Fibroblast of skin of right biceps (primary cell): ENCODE data around the gene MYCBP2.
"Not testable (repeated sequence)": the region's sequence is repeated elsewhere in the genome, so short reads cannot be mapped to it uniquely, and the experiment has no call there.

Experiments used
- DNase-seq: peaks from one replicate; pipeline ENCODE4 v3.0.0-alpha.2; 2013

Gene MYCBP2

DNA sequence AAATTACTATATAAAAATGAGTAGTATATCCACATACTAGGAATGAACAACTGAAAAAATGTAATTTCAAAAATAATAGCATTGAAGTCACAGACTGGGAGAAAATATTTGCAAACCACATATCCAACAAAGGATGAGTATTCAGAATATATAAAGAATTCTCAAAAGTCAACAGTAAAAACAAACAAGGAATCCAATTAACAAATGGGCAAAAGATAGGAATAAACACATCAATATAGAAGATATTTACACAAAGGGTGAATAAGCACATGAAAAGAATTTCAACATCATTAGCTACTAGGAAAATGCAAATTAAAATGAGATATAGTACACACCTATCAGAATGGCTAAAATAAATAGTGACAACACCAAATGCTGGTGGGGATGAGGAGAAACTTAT, 37.0 kb downstream of the MYCBP2 start:
- no peak for DNase-seq

GRCh38 chr13:77285632-77286031, 41.3 kb downstream of the MYCBP2 start:
- DNase-seq: not testable (repeated sequence)

- no peak for DNase-seq
Observed at GRCh38 chr13:77285098-77285497, 41.8 kb downstream of the MYCBP2 start.

DNA sequence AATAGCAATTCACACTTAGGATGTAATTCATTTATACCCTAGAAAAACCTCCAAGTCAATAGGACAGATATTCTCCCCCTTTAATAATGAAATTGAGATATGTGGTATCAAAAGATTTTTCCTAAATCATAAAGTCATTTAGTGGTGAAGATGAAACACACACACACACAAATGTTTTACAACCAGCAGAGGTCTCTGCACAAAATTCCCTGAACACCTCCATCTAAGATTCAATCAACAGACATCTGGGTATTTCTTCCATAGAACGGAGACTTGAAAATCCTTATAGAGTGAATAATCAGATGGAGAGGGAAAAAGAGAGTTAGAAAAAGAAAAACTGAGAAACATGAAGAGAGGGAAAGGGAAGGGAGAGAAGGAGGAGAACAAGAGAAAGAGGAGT, 52.8 kb downstream of the MYCBP2 start:
- DNase-seq: no peak

GRCh38 chr13:77269141-77269540, 57.8 kb downstream of the MYCBP2 start:
- no peak for DNase-seq

GRCh38 chr13:77267362-77267761, 59.5 kb downstream of the MYCBP2 start:
- no peak for DNase-seq

DNA sequence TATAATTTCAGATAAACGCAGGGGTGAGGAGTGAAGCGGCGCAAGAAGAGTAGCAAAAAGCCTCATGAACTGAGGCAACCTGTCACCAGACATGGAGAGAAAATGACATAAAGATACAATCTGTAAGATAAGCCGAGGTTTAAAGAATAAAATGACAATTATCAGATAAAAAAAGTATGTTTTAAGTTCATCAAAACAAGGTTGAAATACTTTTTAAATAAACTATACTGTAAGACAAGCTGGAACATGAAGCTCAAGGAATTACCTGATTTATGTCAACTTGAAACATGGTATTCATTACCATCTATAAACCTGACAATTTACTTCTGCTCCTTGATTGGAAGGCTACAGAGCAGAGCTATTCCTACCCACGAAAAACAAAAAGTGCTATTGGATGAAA, 61.6 kb downstream of the MYCBP2 start:
- no peak for DNase-seq

- no peak for DNase-seq
Observed at GRCh38 chr13:77262198-77262597, 64.7 kb downstream of the MYCBP2 start.

DNA sequence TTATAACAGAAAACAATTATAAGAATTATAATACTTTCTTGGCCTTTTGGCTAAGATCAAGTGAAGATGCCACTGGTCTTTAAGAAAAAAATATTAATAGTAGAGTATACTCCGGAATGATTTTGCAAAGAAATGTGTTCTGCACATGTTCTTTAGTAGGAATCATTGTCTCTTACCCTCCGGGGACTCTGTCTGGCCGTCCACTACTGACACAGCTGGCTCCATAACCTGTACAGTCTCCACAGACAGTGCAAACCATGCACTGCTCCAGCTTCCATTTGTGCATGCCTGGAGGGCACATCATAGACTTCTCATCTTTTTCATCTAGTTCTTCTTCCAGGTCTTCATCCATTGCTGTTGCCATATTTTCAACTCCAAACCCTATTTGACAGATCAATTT, 75.9 kb downstream of the MYCBP2 start:
- DNase-seq: no peak

DNA sequence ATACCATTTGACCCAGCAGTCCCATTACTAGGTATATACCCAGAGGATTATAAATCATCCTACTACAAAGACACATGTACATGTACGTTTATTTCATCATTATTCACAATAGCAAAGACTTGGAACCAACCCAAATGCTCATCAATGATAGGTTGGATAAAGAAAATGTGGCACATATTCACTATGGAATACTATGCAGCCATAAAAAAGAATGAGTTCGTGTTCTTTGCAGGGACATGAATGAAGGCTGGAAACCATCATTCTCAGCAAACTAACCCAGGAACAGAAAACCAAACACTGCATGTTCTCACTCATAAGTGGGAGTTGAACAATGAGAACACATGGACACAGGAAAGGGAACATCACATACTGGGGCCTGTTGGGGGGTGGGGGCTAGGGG, 81.7 kb downstream of the MYCBP2 start:
- not testable (repeated sequence) for DNase-seq

DNA sequence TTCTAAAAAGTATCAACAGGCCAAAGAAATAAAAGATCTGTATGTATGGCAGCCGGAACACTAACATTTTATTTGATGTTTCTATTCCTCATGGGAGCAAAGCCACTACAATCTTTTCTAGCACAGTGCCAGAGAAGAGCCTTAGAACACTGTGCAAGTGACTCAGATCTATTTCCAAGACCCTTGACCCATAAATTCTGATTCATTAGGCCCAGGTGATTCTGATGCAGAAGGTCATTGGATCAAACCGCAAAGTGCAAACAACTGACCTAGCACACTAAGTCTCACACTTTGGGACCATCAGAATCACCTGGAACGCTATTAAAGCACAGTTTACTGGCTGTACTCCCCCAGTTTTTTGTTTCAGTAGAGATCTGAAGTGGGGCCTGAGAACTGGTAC, 87.6 kb downstream of the MYCBP2 start:
- DNase-seq: no peak

- no peak for DNase-seq
Observed at GRCh38 chr13:77235456-77236022, 91.4 kb downstream of the MYCBP2 start.

GRCh38 chr13:77233159-77233558, 93.7 kb downstream of the MYCBP2 start:
- no peak for DNase-seq

GRCh38 chr13:77230560-77230959, 96.3 kb downstream of the MYCBP2 start:
- no peak for DNase-seq

DNA sequence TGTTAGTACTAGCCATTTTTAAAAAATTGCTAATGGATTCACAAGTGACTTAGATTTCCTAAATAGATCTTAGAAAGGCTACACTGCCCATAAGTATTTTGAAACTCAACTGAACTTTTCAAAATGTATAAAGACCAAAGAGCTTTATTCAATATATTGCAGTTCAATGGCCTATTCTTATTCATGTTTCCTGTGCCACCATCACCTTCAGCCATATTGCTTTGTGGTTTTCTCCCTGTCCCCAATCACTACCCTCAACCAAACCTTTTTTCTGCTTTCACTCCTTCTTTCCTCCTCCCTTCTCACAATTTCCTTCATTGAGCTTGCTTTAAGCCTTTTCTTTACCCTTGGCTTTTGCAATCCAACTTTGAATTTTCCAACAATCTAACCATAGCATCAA, 100.9 kb downstream of the MYCBP2 start:
- no peak for DNase-seq

GRCh38 chr13:77222909-77223308, 104.0 kb downstream of the MYCBP2 start:
- no peak for DNase-seq

DNA sequence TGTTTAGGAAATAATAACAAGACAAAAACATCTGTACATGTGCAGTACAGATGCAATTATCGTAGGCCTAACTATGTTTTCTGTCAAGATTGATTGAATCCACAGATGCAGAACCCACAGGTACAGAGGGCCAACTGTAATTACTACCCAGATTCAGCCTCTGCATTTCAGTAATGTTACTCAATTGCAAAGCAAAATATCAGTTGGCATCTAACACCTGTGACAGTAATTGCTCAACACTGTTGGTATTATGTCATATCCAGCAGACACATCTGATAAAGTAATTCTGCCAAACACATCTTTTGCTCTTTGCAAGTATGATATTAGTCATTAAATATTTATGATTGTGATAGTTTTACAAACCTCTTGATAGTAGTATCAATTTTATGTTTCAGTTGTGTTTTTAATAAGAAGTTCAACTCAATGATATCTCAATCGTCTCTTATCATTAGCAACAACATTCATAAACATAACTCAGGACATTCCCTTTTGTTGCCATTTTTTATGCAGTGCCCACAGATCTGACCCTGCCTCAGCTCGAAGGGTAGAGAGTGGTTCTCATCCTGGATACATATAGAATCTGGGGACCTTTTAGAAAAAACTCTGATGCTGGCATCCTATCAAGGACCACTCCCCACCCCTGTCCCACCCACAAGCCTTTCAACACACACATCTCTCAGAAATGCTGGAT, 104.7 kb downstream of the MYCBP2 start:
- no peak for DNase-seq

- DNase-seq: no peak
Observed at GRCh38 chr13:77219401-77219800, 107.5 kb downstream of the MYCBP2 start.

DNA sequence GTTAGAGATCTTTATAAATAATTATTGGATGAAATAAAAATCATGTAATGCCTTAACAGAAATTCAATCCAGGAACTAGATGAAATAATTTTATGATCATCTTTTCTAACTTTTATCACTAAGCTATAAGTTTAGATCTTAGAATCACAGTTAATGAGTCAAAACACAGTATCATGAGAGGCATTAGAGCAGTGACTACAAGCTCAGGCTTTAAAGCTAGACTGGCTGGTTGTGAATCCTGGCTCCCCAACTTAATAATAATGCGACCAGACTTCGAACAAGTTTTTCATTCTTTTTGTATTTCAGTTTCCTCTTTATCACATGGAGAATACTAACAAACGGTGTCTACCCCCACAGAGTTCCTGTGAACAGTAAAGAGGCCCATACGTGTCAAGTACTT, 108.6 kb downstream of the MYCBP2 start:
- DNase-seq: no peak

GRCh38 chr13:77215543-77215942, 111.4 kb downstream of the MYCBP2 start:
- DNase-seq: no peak

DNA sequence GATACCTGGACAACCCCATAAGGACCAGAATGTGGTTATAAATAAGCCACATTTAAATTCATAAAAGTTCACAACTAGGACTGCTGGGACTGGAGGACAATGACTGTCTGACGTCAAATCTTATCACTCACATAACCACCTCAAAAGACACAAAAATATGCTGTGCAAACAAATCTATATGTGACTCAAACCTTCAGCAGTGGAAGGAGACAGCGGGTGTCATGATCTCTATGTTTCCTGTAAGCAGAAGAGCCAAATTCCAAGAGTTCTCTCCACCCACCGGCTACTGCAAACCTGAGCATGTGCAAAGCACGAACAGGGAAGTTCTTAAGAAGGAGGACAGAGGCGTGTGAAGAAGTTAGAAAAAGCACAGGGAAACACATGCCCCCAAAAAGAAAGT, 113.2 kb downstream of the MYCBP2 start:
- peak; percentile 44 for DNase-seq

- peak; percentile 88 for DNase-seq
Observed at GRCh38 chr13:77207943-77208342, 119.0 kb downstream of the MYCBP2 start.

GRCh38 chr13:77198995-77199394, 127.9 kb downstream of the MYCBP2 start:
- not testable (repeated sequence) for DNase-seq

GRCh38 chr13:77196052-77196618, 130.8 kb downstream of the MYCBP2 start:
- no peak for DNase-seq
